ENCODE results near the gene CLTC.

Gene CLTC

DNA sequence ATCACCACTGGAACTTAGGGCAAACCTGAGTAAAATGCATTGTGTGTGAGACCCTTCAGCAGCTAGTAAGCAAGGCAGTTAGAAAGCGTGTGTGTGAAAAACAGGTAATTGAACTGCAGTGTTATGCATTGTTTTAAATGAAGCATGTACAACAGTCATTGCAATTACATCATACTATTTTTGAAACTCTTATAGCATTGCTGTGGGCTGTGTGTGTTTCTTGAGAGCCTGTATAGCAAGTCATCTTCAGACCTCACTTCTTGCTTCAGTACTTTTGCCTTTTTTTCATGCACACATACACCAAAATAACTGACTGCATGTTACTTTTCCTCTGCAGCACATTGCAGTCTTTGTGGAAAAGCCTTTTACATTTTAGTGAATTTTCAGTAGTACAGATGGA is 68.3 kb downstream of the CLTC start:
- no peak for DNase-seq

DNA sequence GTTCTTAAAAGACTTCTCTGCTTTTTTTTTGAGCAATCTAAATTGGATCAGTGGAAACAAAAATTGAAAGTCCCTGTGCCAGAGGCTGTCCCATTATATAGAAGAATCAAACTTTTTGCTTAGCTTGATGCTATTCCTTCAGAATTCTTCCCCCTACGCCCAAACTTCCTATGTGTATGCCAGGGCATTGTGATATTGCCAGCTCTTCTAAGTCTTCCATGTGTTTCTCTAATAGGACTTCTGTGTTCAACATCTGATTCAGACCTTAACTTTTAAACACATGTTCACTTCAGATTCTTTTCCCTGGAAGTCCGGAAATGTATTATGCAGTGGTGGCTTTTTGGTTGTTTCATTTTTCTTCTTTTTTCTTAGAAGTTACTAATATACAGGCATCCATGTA is 68.8 kb downstream of the CLTC start:
- DNase-seq, result no peak

DNA sequence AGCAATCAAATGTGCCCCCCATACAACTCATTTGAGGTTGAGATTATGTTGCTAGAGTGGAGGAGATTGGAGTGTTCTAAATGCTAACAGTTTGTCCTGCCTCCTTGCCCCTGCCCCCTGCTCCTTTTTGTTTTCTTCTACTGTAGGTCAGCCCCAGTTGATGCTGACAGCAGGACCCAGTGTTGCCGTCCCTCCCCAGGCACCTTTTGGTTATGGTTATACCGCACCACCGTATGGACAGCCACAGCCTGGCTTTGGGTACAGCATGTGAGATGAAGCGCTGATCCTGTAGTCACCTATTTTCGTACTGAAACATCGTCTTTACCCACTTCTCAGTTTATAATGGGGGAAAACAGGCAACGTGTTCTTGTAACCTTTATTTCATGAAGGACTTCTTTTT is 73.9 kb downstream of the CLTC start:
- no peak for DNase-seq

DNA sequence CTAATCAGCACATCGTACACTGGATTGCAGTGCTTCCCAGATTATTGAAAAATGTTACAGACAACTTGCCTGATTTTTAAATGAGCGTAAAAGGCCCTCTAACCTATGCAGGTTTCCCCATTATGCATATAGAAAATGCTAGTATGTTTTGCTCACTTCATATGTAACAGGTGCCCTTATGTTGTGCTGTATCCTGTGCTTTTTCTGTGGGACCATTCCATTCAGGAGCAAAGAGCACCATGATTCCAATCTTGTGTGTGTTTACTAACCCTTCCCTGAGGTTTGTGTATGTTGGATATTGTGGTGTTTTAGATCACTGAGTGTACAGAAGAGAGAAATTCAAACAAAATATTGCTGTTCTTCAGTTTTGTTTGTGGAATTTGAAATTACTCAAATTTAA is 74.6 kb downstream of the CLTC start:
- no peak for DNase-seq

DNA sequence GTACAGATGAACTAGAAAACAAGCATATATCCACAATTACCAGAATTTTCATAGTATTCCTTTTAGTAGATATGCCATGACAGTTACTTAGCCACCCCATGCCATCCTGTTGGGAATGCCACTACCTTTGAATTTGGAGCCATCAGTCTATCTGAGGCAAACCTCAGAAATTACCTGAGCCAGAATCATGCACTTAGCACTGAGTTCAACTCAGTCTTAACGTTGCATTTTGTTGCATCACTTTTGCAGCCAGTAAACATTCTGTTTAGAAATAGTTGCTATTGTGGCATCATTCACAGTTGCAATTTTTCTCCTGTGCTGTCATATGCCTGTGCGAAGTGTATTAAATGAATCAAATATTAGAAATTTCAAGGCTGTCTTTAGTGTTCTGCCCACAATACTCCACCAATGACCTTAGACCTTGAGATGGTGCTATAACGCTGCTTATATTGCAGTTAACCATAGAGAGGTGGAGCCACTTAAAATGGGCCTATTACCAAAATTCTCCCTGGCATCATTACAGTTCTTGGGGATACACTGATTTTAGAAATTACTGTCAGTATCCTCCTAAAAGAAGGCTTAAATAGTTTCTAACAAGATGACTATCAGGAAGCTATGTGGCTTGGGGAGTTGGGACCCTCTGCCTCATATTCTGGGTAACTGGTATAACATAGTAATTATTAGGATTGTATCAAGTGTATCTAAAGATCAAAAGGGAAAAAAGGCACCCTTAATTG is 76.4 kb downstream of the CLTC start:
- no peak for DNase-seq

DNA sequence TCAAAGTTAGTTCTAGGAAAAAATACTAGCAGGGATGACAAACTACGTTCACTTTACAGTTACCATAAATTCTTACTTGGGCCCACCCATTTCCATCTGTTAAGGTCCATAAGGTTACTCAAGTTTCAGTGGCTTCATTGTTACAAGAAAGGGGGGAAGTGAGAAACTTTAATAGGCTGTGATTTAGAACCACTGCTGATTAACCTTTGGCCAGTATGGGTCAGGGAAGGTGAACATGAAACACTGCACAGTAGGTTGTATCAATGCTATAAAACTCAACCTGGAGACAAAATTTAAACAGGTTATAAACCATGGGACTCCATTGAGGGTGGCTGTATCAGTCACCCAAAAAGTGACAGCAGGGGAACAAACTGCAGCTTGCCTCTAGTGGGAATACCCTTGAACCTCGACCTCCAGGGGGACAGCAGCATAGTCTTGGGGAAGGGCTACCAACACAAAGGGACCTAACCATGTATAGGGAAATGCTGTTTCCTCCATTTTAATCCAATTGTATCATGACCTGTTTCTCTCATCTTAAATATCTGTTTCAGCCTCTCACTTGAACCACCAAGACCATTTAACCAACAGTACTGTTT is 77.1 kb downstream of the CLTC start:
- no peak for DNase-seq

DNA sequence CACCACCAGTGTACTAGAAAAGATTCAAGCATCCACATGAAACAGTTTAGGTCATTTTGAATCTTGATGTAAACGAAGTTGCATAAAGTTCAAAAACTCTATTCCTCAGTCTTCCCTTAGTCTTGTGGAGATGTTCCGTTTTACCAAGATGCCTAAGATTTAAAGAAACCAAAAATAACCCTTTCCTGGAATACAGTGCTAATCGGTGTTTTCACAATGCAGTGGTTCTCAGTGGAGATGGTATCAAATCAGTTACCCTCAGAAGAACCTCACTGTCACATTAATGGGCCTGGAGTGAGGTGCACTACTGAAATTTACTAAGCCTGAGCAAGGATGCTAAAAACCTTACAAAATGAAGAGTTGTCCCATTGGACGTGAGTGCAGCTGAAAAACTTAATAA is 78.4 kb downstream of the CLTC start:
- no peak for DNase-seq

DNA sequence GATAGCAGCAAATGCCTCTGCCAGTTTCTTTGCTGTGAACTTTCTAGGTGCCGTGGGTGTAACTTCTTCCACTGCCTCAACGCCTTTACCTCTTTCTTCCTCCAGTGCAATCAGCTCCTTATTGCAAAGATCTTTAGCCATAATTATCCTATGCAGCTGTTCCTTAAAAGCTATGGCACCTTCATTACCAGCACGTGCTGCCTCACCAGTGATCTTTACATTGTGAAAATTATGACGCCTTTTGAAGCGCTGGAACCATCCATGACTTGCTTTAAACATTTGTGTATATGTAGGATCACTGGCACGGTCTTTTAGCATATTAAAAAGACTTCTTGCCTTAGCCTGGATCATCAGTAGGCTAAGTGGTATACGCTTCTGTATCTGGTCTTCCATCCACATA is 79.5 kb downstream of the CLTC start:
- no peak for DNase-seq

DNA sequence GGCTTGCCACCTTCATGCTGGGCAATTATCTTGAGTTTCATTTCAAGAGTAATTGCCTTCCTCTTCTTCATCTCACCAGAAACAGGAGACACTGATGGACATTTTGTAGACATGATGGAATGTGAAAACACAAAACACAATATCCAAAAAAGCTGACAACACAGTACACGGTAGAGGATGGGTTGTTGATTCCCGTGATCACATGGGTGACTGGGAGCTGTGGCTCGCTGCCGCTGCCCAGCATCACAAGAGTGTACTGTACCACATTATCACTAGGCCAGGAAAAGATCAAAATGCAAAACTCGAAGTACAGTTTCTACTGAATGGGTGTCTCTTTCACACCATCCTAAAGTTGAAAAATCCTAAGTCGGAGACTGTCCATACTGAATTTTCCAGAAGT is 80.1 kb downstream of the CLTC start:
- DNase-seq, result no peak

DNA sequence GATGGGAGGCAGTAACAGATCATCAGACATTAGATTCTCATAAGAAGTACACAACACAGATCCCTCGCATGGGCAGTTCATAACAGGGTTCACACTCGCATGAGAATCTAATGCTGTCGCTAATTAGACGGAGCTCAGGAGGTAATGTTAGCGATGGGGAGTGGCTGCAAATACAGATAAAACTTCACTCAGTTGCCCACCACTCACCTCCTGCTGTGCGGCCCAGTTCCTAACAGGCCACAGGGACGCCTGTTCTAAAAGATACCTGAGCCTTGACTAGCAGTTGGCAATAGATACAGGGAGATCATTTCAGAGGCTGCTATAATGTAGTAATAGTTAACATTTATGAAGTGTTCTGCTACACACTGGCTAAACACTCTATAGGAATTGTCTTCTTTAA is 82.6 kb downstream of the CLTC start:
- DNase-seq, result no peak

DNA sequence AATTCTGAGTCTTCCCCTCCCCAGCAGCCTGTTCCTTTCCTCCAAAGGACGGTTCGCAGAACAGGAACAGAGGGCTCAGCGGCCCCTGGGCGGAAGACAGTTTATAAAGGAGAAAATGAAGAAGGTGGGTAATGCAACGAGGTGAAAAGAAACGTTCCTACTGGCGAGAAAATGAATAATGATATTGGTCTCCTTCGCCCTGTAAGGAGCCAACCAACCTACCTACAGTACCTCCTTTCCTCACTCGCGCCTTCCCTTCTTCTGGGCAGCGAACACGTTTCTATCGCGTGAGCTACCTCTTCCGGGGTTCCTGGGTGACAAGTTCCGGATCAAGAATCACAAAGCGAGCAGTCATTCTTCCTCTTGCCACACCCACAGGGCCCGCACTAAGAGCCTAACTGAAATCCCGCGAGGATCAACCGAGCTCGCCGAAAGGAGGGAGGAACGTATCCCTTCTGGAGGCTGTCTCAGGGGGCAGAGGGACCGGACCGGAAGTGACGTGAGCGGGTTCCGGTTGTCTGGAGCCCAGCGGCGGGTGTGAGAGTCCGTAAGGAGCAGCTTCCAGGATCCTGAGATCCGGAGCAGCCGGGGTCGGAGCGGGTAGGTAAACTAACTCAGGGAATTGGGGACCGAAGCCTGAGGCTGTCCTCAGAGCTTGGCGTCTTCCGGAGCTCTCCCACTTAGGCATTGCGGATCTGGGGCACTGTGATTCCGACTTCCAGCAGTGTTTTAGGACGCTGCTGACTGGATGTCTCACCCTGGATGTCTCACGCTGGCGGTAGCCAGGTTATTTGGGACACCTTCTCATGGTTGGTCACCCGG is 87.7 kb downstream of the CLTC start, which contains the start of the genes PTRH2 and VMP1:
PTRH2 (minus strand) TSS at position 282 of the 822 bp plus-strand sequence. CDS start 9,452 bp downstream, outside the sequence.
VMP1 (plus strand) TSS at position 506 of the 822 bp plus-strand sequence. CDS start 23,793 bp downstream, outside the sequence.
- peak; percentile 96 for DNase-seq

DNA sequence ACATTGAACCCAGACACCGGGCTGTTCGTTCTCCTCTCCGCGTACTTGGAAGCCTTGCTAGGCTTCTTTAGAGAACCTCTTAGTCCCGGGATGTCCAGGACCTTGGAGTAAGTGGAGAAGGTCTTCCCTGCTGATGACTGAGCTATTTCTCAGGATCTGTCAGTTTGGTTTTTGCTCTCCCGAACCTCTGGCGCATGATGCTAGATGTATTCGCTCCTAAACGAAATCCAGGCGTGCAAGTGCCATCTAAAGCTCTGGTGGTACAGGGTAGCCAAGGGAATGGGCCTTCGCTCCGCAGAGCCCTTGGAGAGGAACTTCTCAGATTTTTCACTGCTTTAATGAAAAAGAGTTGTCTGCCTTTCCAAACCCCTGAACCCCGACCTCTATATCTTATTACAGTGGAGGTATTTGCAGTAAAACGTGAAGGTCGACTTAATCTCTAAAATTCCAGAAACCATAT is 88.3 kb downstream of the CLTC start:
- DNase-seq, result no peak

DNA sequence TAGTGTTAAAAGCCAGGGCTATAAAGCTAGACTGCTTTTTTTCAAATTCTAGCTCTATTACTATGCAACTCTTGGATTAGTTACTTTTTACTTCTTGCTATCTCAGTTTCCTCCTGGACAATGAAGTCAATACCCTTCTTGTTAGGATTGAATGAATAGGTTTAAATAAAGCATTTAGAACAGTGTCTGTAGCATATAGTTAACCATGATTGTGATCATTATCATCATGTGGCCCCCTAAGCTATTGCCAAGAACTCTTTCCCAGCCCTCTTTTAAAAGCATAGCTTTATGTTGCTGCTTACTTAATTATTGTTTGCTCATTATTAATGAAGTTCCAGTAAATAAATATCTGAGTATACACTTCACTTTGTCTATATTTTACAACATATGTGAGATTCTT is 92.2 kb downstream of the CLTC start:
- DNase-seq, result no peak

DNA sequence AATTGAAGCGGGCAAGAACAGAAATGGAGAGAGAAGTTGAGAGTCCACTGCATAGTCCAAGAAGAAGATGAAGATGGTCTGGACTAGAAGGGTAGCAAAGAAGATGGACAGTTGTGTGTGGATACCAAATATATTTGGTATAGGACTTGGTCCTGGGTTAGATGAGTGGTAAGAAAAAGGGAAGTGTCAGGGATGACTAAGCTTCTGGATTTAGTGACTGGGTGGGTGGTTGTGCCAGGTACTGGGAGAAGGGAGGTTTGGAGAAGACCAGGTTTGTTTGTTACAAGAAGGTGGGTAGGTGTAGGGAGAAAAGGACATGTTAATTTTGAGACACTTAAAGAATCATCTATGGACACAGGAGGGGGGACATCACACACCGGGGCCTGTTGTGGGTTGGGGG is 93.2 kb downstream of the CLTC start:
- no peak for DNase-seq

DNA sequence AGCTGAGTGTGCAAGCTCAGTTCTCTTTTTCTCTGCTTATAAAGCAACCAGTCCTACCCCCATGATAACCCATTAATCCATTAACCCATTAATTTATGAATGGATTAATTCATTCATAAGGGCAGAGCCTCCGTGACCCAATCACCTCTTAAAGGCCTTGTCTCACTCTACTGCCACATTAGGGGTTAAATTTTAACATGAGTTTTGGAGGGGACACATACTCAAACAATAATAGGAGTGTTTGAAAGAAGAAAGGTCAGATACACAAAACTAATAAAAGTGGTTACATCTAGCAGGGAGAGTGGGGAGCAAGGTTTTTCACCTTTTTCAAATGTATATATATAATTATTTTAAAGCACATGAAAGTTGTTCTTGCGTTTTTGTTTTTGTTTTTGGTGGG is 94.6 kb downstream of the CLTC start:
- no peak for DNase-seq

DNA sequence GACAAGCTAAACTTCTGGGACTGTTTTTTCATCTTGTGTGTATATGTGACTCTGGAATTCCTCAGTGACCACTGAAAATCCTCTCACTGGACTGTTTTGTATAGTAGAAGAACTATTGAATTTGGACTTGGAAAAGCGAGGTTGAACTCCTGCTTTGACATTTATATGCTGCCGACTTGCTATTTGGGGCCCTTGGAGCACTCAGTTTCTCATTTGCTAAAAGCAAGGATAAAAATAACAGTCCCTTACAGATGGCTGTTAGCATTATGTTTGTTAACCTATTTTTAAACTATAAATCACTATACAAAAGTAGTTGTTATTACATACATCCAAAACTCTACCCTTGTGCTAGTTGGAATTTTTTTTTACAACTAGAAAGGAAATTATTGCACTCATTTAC is 96.7 kb downstream of the CLTC start:
- no peak for DNase-seq

DNA sequence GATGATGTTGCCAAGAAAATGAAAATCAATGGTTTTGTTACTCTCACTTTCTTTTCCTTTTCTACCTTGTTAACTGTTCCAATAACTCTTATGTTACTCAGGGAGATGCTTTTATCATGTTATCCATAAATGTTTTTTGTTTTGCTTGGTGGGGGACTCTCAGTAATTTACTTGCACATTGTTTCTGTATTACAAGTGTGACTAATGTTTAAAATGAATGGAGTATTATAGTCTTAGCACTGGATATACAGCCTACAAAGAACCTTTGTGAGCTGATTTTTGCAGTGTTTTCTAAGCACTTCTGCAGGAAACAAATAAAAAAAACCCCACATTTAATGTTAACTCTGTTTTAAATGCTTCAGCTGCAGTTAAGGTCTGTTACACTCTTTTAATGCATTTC is 99.8 kb downstream of the CLTC start:
- DNase-seq, result no peak

DNA sequence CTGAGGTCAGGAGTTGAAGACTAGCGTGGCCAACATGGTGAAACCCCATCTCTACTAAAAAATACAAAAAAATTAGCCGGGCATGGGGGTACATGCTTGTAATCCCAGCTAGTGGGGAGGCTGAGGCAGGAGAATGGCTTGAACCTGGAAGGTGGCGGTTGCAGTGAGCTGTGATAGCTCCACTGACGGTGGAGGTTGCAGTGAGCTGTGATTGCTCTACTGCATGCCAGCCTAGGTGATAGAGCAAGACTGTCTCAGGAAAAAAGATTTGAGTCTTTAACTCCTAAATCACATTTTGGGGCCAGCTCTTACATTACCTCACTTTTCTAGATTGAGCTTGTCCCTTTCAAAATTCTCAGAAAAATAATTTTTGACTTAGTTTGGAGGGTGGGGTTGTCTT is 102.9 kb downstream of the CLTC start:
- DNase-seq, result no peak

DNA sequence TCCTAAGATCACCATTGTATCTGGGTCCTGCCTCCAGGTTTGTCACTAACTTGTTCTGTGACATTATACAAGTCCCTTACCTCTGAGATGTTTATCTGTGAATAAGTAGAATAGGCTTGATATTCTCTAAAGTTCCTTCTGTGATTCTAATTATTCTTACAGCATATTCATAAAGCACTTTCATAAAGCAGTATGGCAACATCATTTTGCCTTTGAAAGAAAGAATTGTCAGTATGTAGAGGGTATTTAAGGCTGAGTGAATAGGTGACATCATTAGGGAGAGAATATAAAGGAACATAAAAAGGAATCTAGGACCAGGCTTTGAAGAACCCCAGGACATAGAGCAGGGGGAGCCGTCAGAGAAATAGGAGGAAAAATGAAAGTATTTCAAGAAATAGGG is 103.3 kb downstream of the CLTC start:
- DNase-seq, result no peak

DNA sequence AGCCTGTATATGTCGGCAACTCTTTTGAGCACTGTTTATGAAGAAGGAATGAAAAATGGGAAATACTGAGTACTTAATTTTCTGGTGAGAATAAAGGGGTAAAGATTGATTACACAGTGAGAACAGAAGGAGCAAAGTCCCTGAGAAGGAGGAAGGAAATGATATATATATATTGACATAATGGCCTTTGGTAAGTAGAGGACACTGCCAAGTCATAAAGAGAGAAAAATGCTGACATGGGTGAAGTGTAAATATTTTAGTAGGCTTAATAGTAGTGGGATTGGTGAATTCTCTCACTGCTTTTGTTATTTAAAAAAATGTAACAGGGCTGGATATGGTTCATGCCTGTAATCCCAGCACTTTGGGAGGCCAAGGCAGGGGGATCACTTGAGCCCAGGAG is 103.9 kb downstream of the CLTC start:
- DNase-seq, result no peak

DNA sequence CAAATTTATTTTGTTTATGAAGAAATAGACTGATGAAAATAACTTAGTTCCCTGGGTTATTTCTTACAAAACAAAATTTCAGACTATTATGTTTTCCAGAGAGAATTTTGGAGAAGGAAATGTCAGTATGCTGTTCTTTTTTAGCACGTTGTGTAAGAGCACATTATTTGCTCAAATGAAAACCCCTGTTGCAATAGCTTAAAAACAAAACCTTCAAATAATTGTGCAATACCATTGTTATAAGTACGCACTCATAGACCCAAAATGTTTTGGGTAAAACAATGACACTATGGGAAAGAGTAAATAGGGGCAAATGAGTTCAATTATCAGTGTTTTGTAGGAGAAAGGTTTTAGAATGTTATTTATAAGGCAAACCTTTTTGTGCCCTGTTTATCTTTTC is 106.0 kb downstream of the CLTC start:
- no peak for DNase-seq

DNA sequence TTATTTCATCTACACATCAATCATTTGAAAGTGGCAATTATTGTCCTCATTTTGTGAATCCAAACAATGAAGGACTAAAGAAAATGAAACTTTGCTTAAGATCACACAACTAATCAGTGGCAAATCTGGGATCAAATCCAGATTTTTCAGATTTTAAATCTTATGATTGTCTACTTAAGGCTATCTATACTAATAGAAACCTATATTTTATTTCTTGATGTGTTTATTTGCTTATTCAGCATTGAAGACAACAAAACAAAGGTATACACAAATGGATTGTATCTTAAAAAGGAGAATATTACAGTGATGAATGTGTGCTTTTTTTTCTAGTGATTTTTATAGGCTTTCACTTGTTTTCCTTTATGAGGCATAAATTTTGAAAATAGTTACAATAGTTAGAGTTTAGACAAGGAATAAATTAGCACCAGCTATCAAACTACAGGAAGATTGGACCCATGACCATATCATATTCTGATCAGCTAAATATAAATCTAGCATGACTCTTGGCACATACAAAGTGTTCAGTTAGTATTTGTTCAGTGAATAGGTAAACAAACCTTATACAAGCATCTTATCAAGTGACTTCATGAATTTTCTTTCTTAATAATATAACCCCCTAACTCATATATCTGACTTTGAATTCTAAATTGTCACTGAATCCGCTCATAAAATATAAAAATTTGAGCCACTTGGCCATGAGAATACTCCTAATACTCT is 108.3 kb downstream of the CLTC start:
- no peak for DNase-seq

DNA sequence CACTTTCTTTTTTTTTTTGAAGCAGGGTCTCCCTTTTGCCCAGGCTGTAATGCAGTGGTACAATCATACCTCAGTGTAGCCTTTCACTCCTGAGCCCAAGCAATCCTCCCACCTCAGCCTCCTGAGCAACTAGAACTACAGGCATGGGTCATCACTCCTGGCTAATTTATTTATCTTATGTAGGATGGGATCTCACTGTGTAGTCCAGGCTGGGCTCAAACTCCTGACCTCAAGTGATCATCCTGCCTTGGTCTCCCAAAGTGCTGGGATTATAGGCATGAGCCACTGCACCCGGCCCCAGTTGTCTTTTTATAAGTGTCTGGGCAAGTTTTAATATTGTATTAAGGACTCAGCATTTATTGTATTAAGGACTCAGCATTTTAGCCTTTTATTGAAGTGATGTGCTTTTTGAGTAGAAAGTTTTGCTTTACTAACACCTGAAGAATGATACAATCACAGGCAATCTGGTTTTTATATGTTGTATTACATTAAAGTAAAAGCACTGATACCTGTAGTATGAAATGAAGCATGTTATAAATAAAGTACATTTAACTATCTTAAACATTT is 110.7 kb downstream of the CLTC start:
- DNase-seq, result no peak
